A172 (cell line): Measurements from ENCODE around the gene ZNF488. TPM values are rescaled to one million over a fixed set of nuclear protein-coding genes. Genes with fewer than 3 reads are reported as not detected.

Experiments used
- DNase-seq: peaks from one replicate; pipeline ENCODE4 v3.0.0-alpha.2; 2015; ENCODE audit warnings: low spot score
- total RNA-seq: library from RNA; depleted of rRNA; stranded (reverse); fragments of >200 nt; shearing (Covaris generic); gene quantifications from 2 replicates; pipeline ENCODE4 v1.2.3, GENCODE V29; 2014

Gene ZNF488
- total RNA-seq, 1 experiment from 2014 or later, result 2.6 TPM

GRCh38 chr10:47383261-47384147 is 589 bp downstream of the ZNF488 start:
- DNase-seq, result no peak

GRCh38 chr10:47381427-47382379 is 2.4 kb downstream of the ZNF488 start:
- no peak for DNase-seq

GRCh38 chr10:47381103-47381395 is 3.0 kb downstream of the ZNF488 start:
- no peak for DNase-seq

GRCh38 chr10:47380341-47381102 is 3.6 kb downstream of the ZNF488 start:
- no peak for DNase-seq

- no peak for DNase-seq
Measured at GRCh38 chr10:47379901-47380300, 4.2 kb downstream of the ZNF488 start.

GRCh38 chr10:47379445-47379785 is 4.7 kb downstream of the ZNF488 start:
- no peak for DNase-seq

GRCh38 chr10:47378606-47379444 is 5.3 kb downstream of the ZNF488 start:
- no peak for DNase-seq

- no peak for DNase-seq
Measured at GRCh38 chr10:47378183-47378510, 5.9 kb downstream of the ZNF488 start.

GRCh38 chr10:47376522-47377220 is 7.4 kb downstream of the ZNF488 start:
- no peak for DNase-seq

GRCh38 chr10:47374611-47375536 is 9.2 kb downstream of the ZNF488 start:
- DNase-seq, result no peak

- no peak for DNase-seq
Measured at GRCh38 chr10:47372726-47373125, 11.4 kb downstream of the ZNF488 start.

GRCh38 chr10:47371629-47372485 is 12.2 kb downstream of the ZNF488 start:
- no peak for DNase-seq

- DNase-seq, result no peak
Measured at GRCh38 chr10:47370878-47371277, 13.2 kb downstream of the ZNF488 start.

GRCh38 chr10:47370015-47370767 is 13.9 kb downstream of the ZNF488 start:
- no peak for DNase-seq

GRCh38 chr10:47369251-47369894 is 14.7 kb downstream of the ZNF488 start:
- DNase-seq, result no peak

- DNase-seq, result no peak
Measured at GRCh38 chr10:47368431-47369180, 15.5 kb downstream of the ZNF488 start.

GRCh38 chr10:47367646-47368045 is 16.4 kb downstream of the ZNF488 start:
- DNase-seq, result no peak
